ENCODE data around the gene DLX6.

DLX6 gene

GRCh38 chr7:96996958-96997511, 8.3 kb upstream of the DLX6 start:
- H3K27ac ChIP-seq = no peak overlapping the region
- H3K27me3 ChIP-seq (ENCODE audit: insufficient read depth, low read depth, severe bottlenecking) = no peaks in the 10 kb centered on the region
- no peak for DNase-seq
- H3K36me3 ChIP-seq = no peaks in the 10 kb centered on the region
- peak overlapping the region; percentile 50; the same call in 1 of the 2 replicates for H3K4me3 ChIP-seq (ENCODE audit: low read depth, low read length)
- no peaks in the 10 kb centered on the region for H3K9me3 ChIP-seq (ENCODE audit: severe bottlenecking)
- no peak for TF ChIP-seq CTCF (IDR thresholded peaks at IDR 0.05; ENCODE audit: low read depth, low read length)

- no peak overlapping the region for H3K4me3 ChIP-seq (ENCODE audit: low read depth, low read length)
- no peak for DNase-seq
- H3K27me3 ChIP-seq (ENCODE audit: insufficient read depth, low read depth, severe bottlenecking) = no peaks in the 10 kb centered on the region
- H3K27ac ChIP-seq = no peak overlapping the region
- no peak for TF ChIP-seq CTCF (IDR thresholded peaks at IDR 0.05; ENCODE audit: low read depth, low read length)
- H3K9me3 ChIP-seq (ENCODE audit: severe bottlenecking) = no peaks in the 10 kb centered on the region
- no peaks in the 10 kb centered on the region for H3K36me3 ChIP-seq
These were observed 7.8 kb upstream of the DLX6 start for GRCh38 chr7:96997512-96998032.

- no peak overlapping the region for H3K27ac ChIP-seq
- TF ChIP-seq CTCF (IDR thresholded peaks at IDR 0.05; ENCODE audit: low read depth, low read length) = no peak
- H3K36me3 ChIP-seq = no peaks in the 10 kb centered on the region
- no peaks in the 10 kb centered on the region for H3K27me3 ChIP-seq (ENCODE audit: insufficient read depth, low read depth, severe bottlenecking)
- no peak for DNase-seq
- no peak overlapping the region for H3K4me3 ChIP-seq (ENCODE audit: low read depth, low read length)
- H3K9me3 ChIP-seq (ENCODE audit: severe bottlenecking) = no peaks in the 10 kb centered on the region
These were observed 7.0 kb upstream of the DLX6 start for GRCh38 chr7:96998333-96998732.

- H3K4me3 ChIP-seq (ENCODE audit: low read depth, low read length) = no peak overlapping the region
- H3K9me3 ChIP-seq (ENCODE audit: severe bottlenecking) = no peaks in the 10 kb centered on the region
- no peak for TF ChIP-seq CTCF (IDR thresholded peaks at IDR 0.05; ENCODE audit: low read depth, low read length)
- no peaks in the 10 kb centered on the region for H3K27me3 ChIP-seq (ENCODE audit: insufficient read depth, low read depth, severe bottlenecking)
- no peaks in the 10 kb centered on the region for H3K36me3 ChIP-seq
- H3K27ac ChIP-seq = no peak overlapping the region
- DNase-seq = no peak
These were observed 6.6 kb upstream of the DLX6 start for GRCh38 chr7:96998744-96999143.

- H3K27ac ChIP-seq = no peak overlapping the region
- no peaks in the 10 kb centered on the region for H3K36me3 ChIP-seq
- H3K9me3 ChIP-seq (ENCODE audit: severe bottlenecking) = no peaks in the 10 kb centered on the region
- no peak for TF ChIP-seq CTCF (IDR thresholded peaks at IDR 0.05; ENCODE audit: low read depth, low read length)
- DNase-seq = no peak
- H3K4me3 ChIP-seq (ENCODE audit: low read depth, low read length) = no peak overlapping the region
- no peaks in the 10 kb centered on the region for H3K27me3 ChIP-seq (ENCODE audit: insufficient read depth, low read depth, severe bottlenecking)
These were observed 4.1 kb upstream of the DLX6 start for GRCh38 chr7:97001221-97001620.

All from WERI-Rb-1 (cell line).